ENCODE results near the gene FBXO27. TPM values are rescaled to one million over a fixed set of nuclear protein-coding genes. Genes with fewer than 3 reads are reported as not detected.

FBXO27 gene
- total RNA-seq, 4 donors from 2014 or later = 0.83 to 14.1 (median 7.6) TPM

DNA sequence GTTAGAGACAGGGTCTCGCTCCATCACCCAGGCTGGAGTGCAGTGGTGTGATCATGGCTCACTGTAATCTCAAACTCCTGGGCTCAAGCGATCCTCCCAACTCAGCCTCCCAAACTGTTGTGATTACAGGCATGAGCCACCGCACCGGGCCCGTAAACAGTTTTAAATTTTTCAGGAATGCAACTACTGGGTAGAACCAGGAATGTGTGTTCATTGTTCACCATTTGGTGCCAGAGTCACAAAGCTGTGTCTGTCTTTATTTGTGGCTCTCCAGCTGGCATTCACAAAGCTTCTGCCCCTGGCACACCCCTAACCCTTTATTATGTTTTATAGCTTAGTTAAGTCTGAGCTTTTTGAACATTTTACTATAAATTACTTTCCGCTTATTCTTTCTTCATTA lies 32.1 kb upstream of the FBXO27 start:
- intact Hi-C loops (cut with DNase I) = no loop called here
- Histone ChIP-seq H3K36me3 (no peaks in the 10 kb centered on the region), H3K9me3 (no peaks in the 10 kb centered on the region), H3K27me3 (peaks cover 0 to 14% (median 0%) of the 10 kb centered on the region in 4 donors), H3K4me3 (no peak overlapping the region), H3K27ac (replicated peaks in 1 of 4) (no peak overlapping the region), H3K4me1 (no peaks in the 10 kb centered on the region)
- TF ChIP-seq, protein P1, sequence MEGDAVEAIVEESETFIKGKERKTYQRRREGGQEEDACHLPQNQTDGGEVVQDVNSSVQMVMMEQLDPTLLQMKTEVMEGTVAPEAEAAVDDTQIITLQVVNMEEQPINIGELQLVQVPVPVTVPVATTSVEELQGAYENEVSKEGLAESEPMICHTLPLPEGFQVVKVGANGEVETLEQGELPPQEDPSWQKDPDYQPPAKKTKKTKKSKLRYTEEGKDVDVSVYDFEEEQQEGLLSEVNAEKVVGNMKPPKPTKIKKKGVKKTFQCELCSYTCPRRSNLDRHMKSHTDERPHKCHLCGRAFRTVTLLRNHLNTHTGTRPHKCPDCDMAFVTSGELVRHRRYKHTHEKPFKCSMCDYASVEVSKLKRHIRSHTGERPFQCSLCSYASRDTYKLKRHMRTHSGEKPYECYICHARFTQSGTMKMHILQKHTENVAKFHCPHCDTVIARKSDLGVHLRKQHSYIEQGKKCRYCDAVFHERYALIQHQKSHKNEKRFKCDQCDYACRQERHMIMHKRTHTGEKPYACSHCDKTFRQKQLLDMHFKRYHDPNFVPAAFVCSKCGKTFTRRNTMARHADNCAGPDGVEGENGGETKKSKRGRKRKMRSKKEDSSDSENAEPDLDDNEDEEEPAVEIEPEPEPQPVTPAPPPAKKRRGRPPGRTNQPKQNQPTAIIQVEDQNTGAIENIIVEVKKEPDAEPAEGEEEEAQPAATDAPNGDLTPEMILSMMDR (IDR thresholded peaks at IDR 0.05) = no peak
- no peak for TF ChIP-seq POLR2AphosphoS5 (IDR thresholded peaks at IDR 0.05)
- TF ChIP-seq POLR2A (IDR thresholded peaks at IDR 0.05; ENCODE audit: low read depth) = no peak
- TF ChIP-seq EP300 (IDR thresholded peaks at IDR 0.05) = no peak
- WGBS = 87% methylated on average over 6 of the region's 6 CpGs
- no peak for DNase-seq (ENCODE audit: extremely low spot score)

DNA sequence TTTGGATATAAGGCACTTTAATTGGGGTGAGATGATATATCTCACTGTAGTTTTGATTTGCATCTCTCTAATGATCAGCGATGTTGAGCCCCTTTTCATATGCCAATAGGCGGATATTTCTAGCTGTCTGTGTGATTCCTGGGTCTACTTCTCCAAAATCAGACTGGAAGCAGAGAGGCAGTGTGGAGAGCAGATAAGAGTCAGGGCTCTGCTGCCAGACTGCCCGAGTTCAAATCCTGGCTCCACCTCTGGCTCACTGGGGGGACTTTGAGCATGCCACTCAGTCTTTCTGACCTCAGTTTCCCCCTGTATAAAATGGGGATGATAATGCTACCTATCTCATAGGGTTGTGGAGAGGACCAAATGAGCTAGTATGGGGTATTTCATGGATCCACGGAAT lies 27.8 kb upstream of the FBXO27 start:
- WGBS = 80% methylated on average over 4 of the region's 4 CpGs
- Histone ChIP-seq H3K9me3 (no peaks in the 10 kb centered on the region), H3K4me3 (no peak overlapping the region), H3K27me3 (peaks cover 0 to 13% (median 0%) of the 10 kb centered on the region in 4 donors), H3K36me3 (no peaks in the 10 kb centered on the region), H3K27ac (replicated peaks in 1 of 4) (no peak overlapping the region), H3K4me1 (no peaks in the 10 kb centered on the region)
- intact Hi-C loops (cut with DNase I) = no loop called here
- TF ChIP-seq POLR2AphosphoS5 (IDR thresholded peaks at IDR 0.05) = no peak
- TF ChIP-seq POLR2A (IDR thresholded peaks at IDR 0.05; ENCODE audit: low read depth) = no peak
- TF ChIP-seq, protein P1 (IDR thresholded peaks at IDR 0.05) = no peak
- TF ChIP-seq EP300 (IDR thresholded peaks at IDR 0.05) = no peak
- no peak for DNase-seq (ENCODE audit: extremely low spot score)

DNA sequence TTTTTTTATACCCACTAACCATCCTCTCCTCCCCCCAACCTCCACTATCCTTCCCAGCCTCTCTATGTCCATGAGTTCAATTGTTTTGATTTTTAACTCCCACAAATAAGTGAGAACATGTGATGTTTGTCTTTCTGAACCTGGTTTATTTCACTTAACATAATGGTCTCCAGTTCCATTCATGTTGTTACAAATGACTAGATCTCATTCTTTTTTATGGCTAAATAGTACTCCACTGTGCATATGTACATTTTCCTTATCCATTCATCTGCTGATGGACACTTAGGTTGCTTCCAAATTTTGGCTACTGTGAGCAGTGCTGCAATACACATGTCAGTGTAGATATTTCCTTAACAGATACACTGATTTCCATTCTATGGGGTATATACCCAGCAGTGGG lies 27.0 kb upstream of the FBXO27 start:
- intact Hi-C loops (cut with DNase I) = no loop called here

DNA sequence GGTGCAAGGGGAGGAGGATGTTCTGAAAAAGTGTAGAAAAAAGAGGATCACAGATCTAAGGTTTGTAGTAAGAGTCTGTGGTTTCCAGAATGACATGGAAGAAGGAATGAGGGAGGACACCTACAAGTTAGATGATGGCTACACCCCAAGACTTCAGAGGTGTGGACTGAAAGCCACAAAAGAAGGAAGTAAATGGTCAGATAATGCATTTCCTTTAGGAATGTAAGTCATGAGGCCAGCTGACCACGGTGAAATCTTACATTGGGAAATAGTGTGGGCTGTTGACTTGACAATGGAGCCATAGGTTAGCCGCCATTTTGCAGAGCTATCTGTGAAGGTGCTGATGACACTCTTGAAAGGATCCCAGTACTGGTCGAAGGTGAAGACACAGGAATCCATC lies 25.3 kb upstream of the FBXO27 start:
- Histone ChIP-seq H3K27ac (replicated peaks in 1 of 4) (no peak overlapping the region), H3K4me3 (no peak overlapping the region), H3K4me1 (no peaks in the 10 kb centered on the region), H3K9me3 (peaks cover 0 to 5% (median 0%) of the 10 kb centered on the region in 4 donors), H3K36me3 (no peaks in the 10 kb centered on the region), H3K27me3 (no peaks in the 10 kb centered on the region)
- no peak for DNase-seq (ENCODE audit: extremely low spot score)
- TF ChIP-seq POLR2AphosphoS5 (IDR thresholded peaks at IDR 0.05) = no peak
- TF ChIP-seq EP300 (IDR thresholded peaks at IDR 0.05) = no peak
- TF ChIP-seq POLR2A (IDR thresholded peaks at IDR 0.05; ENCODE audit: low read depth) = no peak
- TF ChIP-seq, protein P1 (IDR thresholded peaks at IDR 0.05) = no peak
- intact Hi-C loops (cut with DNase I) = no loop called here
- 85% methylated on average over 3 of the region's 3 CpGs for WGBS

More for the DNA sequence above, 27.0 kb upstream of the FBXO27 start:
- Histone ChIP-seq H3K4me1 (no peaks in the 10 kb centered on the region), H3K27ac (replicated peaks in 1 of 4) (no peak overlapping the region), H3K36me3 (no peaks in the 10 kb centered on the region), H3K4me3 (no peak overlapping the region), H3K9me3 (peaks cover 0 to 5% (median 0%) of the 10 kb centered on the region in 4 donors), H3K27me3 (peaks cover 0 to 12% (median 0%) of the 10 kb centered on the region in 4 donors)
- DNase-seq (ENCODE audit: extremely low spot score) = no peak
- TF ChIP-seq POLR2A (IDR thresholded peaks at IDR 0.05; ENCODE audit: low read depth) (no peak), EP300 (IDR thresholded peaks at IDR 0.05) (no peak), POLR2AphosphoS5 (IDR thresholded peaks at IDR 0.05) (no peak)
- TF ChIP-seq, protein P1 (IDR thresholded peaks at IDR 0.05) = no peak

DNA sequence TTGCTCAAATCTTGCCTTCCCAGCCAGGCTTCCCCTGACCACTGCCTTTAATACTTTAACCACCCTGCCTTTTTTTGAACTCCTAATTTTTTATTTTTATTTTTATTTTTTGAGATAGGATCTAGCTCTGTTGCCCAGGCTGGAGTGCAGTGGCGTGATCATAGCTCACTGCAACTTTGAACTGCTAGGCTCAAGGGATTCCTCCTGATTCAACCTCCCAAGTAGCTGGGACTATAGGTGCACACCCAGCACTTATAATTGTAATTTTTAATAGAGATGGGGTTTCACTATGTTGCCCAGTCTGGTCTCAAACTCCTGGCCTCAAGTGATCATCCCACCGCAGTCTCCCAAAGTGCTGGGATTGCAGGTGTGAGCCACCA lies 21.7 kb upstream of the FBXO27 start:
- intact Hi-C loops (cut with DNase I) = no loop called here
- no peaks in the 10 kb centered on the region for H3K36me3 ChIP-seq
- H3K27ac ChIP-seq (replicated peaks in 1 of 4) = no peak overlapping the region
- no peaks in the 10 kb centered on the region for H3K27me3 ChIP-seq
- DNase-seq (ENCODE audit: extremely low spot score) = no peak
- H3K9me3 ChIP-seq = peaks cover 0 to 5% (median 0%) of the 10 kb centered on the region in 4 donors
- no peaks in the 10 kb centered on the region for H3K4me1 ChIP-seq
- WGBS = 93% methylated on average over 2 of the region's 2 CpGs
- no peak for TF ChIP-seq POLR2A (IDR thresholded peaks at IDR 0.05; ENCODE audit: low read depth)
- TF ChIP-seq EP300 (IDR thresholded peaks at IDR 0.05) = no peak
- TF ChIP-seq, protein P1 (IDR thresholded peaks at IDR 0.05) = no peak
- no peak for TF ChIP-seq POLR2AphosphoS5 (IDR thresholded peaks at IDR 0.05)
- no peak overlapping the region for H3K4me3 ChIP-seq
